IMR-90 (cell line): Measurements from ENCODE around the gene HOXB6. TPM values are rescaled to one million over a fixed set of nuclear protein-coding genes. Genes with fewer than 3 reads are reported as not detected.
A peak's percentile ranks its signal among the peaks of the same experiment; 100 is the strongest.

ENCODE experiments used
- ATAC-seq: fragments of 200-7000 bp; cut with Tn5 transposase; 2 replicates; pipeline ENCODE4 v1.9.1; 2020; ENCODE audit warnings: low read depth, mild to moderate bottlenecking, moderate library complexity
- BruUV-seq: library from RNA; stranded (reverse); fragments of 400-500 nt; replicated peaks from 2 replicates; lab custom pipeline; 2021; lab: Mats Ljungman, UMichigan
- CTCF ChIA-PET: fragments of 300-600 bp; formaldehyde crosslinking; extraction: SDS; loops from one replicate; lab custom pipeline; 2021; ENCODE audit warnings: antibody characterized with exemption; lab: Yijun Ruan, JAX
- POLR2A ChIA-PET: fragments of 300-600 bp; sonication (Branson Sonifier 250); formaldehyde crosslinking; loops from one replicate; lab custom pipeline; 2022; ENCODE audit warnings: antibody characterized with exemption; ENCODE audit not compliant: unreplicated experiment; lab: Charles Lee
- DNase-seq: peaks from one replicate; pipeline ENCODE4 v3.0.0; 2013
- H2AFZ ChIP-seq: replicated peaks from 2 replicates; pipeline ENCODE3; 2013; ENCODE audit warnings: low read length, mild to moderate bottlenecking; ENCODE audit not compliant: poor library complexity
- H2AK5ac ChIP-seq: 2 replicates; pipeline ENCODE4 v1.6.1; 2013; ENCODE audit warnings: low read depth, low read length, inconsistent platforms
- H2AK9ac ChIP-seq: replicated peaks from 2 replicates; pipeline ENCODE3; 2013; ENCODE audit warnings: mild to moderate bottlenecking, low read depth, low read length, moderate library complexity; ENCODE audit not compliant: poor library complexity
- H2BK120ac ChIP-seq: 2 replicates; pipeline ENCODE4 v1.6.1; 2013; ENCODE audit warnings: low read depth, low read length, inconsistent platforms
- H2BK15ac ChIP-seq: 3 replicates; pipeline ENCODE4 v1.6.1; 2013; ENCODE audit warnings: low read depth, low read length, inconsistent platforms
- H2BK20ac ChIP-seq: 2 replicates; pipeline ENCODE4 v1.6.1; 2013; ENCODE audit warnings: low read depth, mild to moderate bottlenecking, inconsistent platforms, low read length, moderate library complexity
- H2BK5ac ChIP-seq: 2 replicates; pipeline ENCODE4 v1.6.1; 2013; ENCODE audit warnings: mild to moderate bottlenecking, low read depth, low read length, inconsistent platforms; ENCODE audit not compliant: poor library complexity, severe bottlenecking
- H3K14ac ChIP-seq: replicated peaks from 2 replicates; pipeline ENCODE4 v1.6.1; 2013; ENCODE audit warnings: low read depth, low read length, inconsistent platforms
- H3K18ac ChIP-seq: 2 replicates; pipeline ENCODE4 v1.6.1; 2013; ENCODE audit warnings: low read depth, low read length, control low read depth
- H3K23ac ChIP-seq: 2 replicates; pipeline ENCODE4 v1.6.1; 2013; ENCODE audit warnings: low read depth, low read length, inconsistent platforms
- H3K27ac ChIP-seq: 2 replicates; pipeline ENCODE4 v1.5.1; 2013; ENCODE audit warnings: mild to moderate bottlenecking, control low read depth, low read length; ENCODE audit not compliant: insufficient read depth
- H3K27me3 ChIP-seq: 2 replicates; pipeline ENCODE4 v1.6.1; 2013; ENCODE audit warnings: low read length; ENCODE audit not compliant: control insufficient read depth, insufficient read depth
- H3K36me3 ChIP-seq: 2 replicates; pipeline ENCODE4 v1.6.1; 2013; ENCODE audit warnings: low read length, mixed read lengths; ENCODE audit not compliant: control insufficient read depth, insufficient read depth
- H3K4ac ChIP-seq: 2 replicates; pipeline ENCODE4 v1.6.1; 2013; ENCODE audit warnings: low read depth, low read length, inconsistent platforms
- H3K4me1 ChIP-seq: 2 replicates; pipeline ENCODE4 v1.6.1; 2013; ENCODE audit warnings: low read length, mixed read lengths; ENCODE audit not compliant: control insufficient read depth, insufficient read depth
- H3K4me2 ChIP-seq: 2 replicates; pipeline ENCODE4 v1.6.1; 2013; ENCODE audit warnings: low read depth, mild to moderate bottlenecking, control low read depth, low read length, moderate library complexity
- H3K4me3 ChIP-seq: 2 replicates; pipeline ENCODE4 v1.5.1; 2013; ENCODE audit warnings: low read depth, mild to moderate bottlenecking, control low read depth, low read length, moderate library complexity; ENCODE audit not compliant: insufficient read depth
- H3K56ac ChIP-seq: 2 replicates; pipeline ENCODE4 v1.6.1; 2013; ENCODE audit warnings: low read length, inconsistent platforms; ENCODE audit not compliant: insufficient read depth; ENCODE audit errors: extremely low read depth
- H3K79me1 ChIP-seq, 2 experiments: 2 replicates each; pipeline ENCODE4 v1.6.1; 2013; ENCODE audit warnings: low read length in 2 of 2, inconsistent platforms in 1 of 2, low read depth in 1 of 2
- H3K9ac ChIP-seq: 2 replicates; pipeline ENCODE4 v1.6.1; 2013; ENCODE audit warnings: low read depth, low read length, control low read depth
- H3K9me1 ChIP-seq: 2 replicates; pipeline ENCODE4 v1.6.1; 2013; ENCODE audit warnings: low read length, inconsistent platforms; ENCODE audit not compliant: insufficient read depth
- H3K9me3 ChIP-seq: 2 replicates; pipeline ENCODE4 v1.6.1; 2013; ENCODE audit warnings: low read length; ENCODE audit not compliant: control insufficient read depth, insufficient read depth
- H4K20me1 ChIP-seq: 2 replicates; pipeline ENCODE4 v1.6.1; 2013; ENCODE audit warnings: low read length, inconsistent platforms; ENCODE audit not compliant: insufficient read depth
- H4K5ac ChIP-seq: 2 replicates; pipeline ENCODE4 v1.6.1; 2013; ENCODE audit warnings: mild to moderate bottlenecking, low read depth, low read length, control low read depth
- H4K8ac ChIP-seq, 2 experiments: 2 replicates each; pipeline ENCODE4 v1.6.1; 2013; ENCODE audit warnings: low read depth in 2 of 2, low read length in 2 of 2, control low read depth in 1 of 2, inconsistent platforms in 1 of 2
- H4K91ac ChIP-seq: 2 replicates; pipeline ENCODE4 v1.6.1; 2013; ENCODE audit warnings: low read depth, low read length, inconsistent platforms; ENCODE audit not compliant: insufficient read depth
- BHLHE40 ChIP-seq: fragments of 150-350 bp; IDR thresholded peaks from 2 replicates; pipeline ENCODE4 v1.6.1; 2016; ENCODE audit warnings: mild to moderate bottlenecking, low read depth, low read length
- CEBPB ChIP-seq: IDR thresholded peaks from 2 replicates; pipeline ENCODE4 v1.6.1; 2012; ENCODE audit warnings: low read depth, low read length, improper control_type of control experiment
- CHD1 ChIP-seq: IDR thresholded peaks from 2 replicates; pipeline ENCODE4 v1.6.1; 2012; ENCODE audit warnings: low read depth, low read length, improper control_type of control experiment
- CTCF ChIP-seq: conservative IDR thresholded peaks from 2 replicates; pipeline ENCODE4 v1.5.1; 2012; ENCODE audit warnings: mild to moderate bottlenecking, low read depth, low read length, improper control_type of control experiment
- ELK1 ChIP-seq: fragments of 150-350 bp; IDR thresholded peaks from 2 replicates; pipeline ENCODE4 v1.6.1; 2016; ENCODE audit warnings: low read depth, mild to moderate bottlenecking, low read length, moderate library complexity, borderline replicate concordance
- FOS ChIP-seq: fragments of 150-350 bp; IDR thresholded peaks from 2 replicates; pipeline ENCODE4 v1.6.1; 2016; ENCODE audit warnings: low read depth, low read length
- MAZ ChIP-seq: IDR thresholded peaks from 2 replicates; pipeline ENCODE4 v1.6.1; 2012; ENCODE audit warnings: low read depth, mild to moderate bottlenecking, low read length, improper control_type of control experiment, moderate library complexity, borderline replicate concordance
- MXI1 ChIP-seq: IDR thresholded peaks from 2 replicates; pipeline ENCODE4 v1.6.1; 2012; ENCODE audit warnings: low read depth, mild to moderate bottlenecking, low read length, moderate library complexity, borderline replicate concordance
- POLR2A ChIP-seq: IDR thresholded peaks from 2 replicates; pipeline ENCODE4 v1.6.1; 2012; ENCODE audit warnings: mild to moderate bottlenecking, low read depth, low read length
- RCOR1 ChIP-seq: IDR thresholded peaks from 2 replicates; pipeline ENCODE4 v1.6.1; 2012; ENCODE audit warnings: mild to moderate bottlenecking, low read length, improper control_type of control experiment; ENCODE audit not compliant: insufficient replicate concordance
- RFX5 ChIP-seq: IDR thresholded peaks from 2 replicates; pipeline ENCODE4 v1.8.0; 2012; ENCODE audit warnings: low read depth, mild to moderate bottlenecking, low read length, moderate library complexity
- WGBS, 2 experiments: methylation state at CpG; one replicate each; pipeline versions ENCODE4 v1.1.5 to v1.1.7; 2013; ENCODE audit warnings: missing lambda C conversion rate in 2 of 2; ENCODE audit not compliant: insufficient read length in 1 of 2; ENCODE audit errors: extremely low coverage in 2 of 2; 5-methylcytosine and 5-hydroxymethylcytosine counted together
- dilution Hi-C: fragments of 300-500 bp; cut with HindIII; formaldehyde crosslinking; loops from one replicate; pipeline ENCODE4 v1.14.3; 2018; ENCODE audit warnings: low sequenced_read_pairs; ENCODE audit not compliant: unreplicated experiment
- in situ Hi-C: fragments of 300-500 bp; cut with MboI; formaldehyde crosslinking; loops from 3 replicates; pipeline ENCODE4 v1.14.3; 2019; ENCODE audit warnings: low sequenced_read_pairs, inconsistent platforms, mixed read lengths
- intact Hi-C: fragments of 100-400 bp; cut with micrococcal nuclease; formaldehyde crosslinking; loops from 2 replicates; pipeline ENCODE4 v1.10.0; 2022
- polyA plus RNA-seq, 3 experiments: library from polyadenylated mRNA; depleted of rRNA; stranded (reverse); fragments of >200 nt; gene quantifications; 2 replicates each; pipeline ENCODE4 v1.2.3, GENCODE V29; 2012; ENCODE audit warnings: low replicate concordance in 1 of 3
- total RNA-seq: library from RNA; depleted of rRNA; stranded (reverse); fragments of >200 nt; gene quantifications from 2 replicates; pipeline ENCODE4 v1.2.3, GENCODE V29; 2012
- TF ChIP-seq, protein P1 (sequence below): fragments of 150-350 bp; IDR thresholded peaks from 2 replicates; pipeline ENCODE4 v1.6.1; 2017; ENCODE audit warnings: mild to moderate bottlenecking, antibody characterized with exemption, low read length, low read depth

HOXB6 gene
- total and polyA plus RNA-seq, 2 of the 4 experiments (the other 2 are of a cell fraction), result 11.1 to 42.2 TPM

DNA sequence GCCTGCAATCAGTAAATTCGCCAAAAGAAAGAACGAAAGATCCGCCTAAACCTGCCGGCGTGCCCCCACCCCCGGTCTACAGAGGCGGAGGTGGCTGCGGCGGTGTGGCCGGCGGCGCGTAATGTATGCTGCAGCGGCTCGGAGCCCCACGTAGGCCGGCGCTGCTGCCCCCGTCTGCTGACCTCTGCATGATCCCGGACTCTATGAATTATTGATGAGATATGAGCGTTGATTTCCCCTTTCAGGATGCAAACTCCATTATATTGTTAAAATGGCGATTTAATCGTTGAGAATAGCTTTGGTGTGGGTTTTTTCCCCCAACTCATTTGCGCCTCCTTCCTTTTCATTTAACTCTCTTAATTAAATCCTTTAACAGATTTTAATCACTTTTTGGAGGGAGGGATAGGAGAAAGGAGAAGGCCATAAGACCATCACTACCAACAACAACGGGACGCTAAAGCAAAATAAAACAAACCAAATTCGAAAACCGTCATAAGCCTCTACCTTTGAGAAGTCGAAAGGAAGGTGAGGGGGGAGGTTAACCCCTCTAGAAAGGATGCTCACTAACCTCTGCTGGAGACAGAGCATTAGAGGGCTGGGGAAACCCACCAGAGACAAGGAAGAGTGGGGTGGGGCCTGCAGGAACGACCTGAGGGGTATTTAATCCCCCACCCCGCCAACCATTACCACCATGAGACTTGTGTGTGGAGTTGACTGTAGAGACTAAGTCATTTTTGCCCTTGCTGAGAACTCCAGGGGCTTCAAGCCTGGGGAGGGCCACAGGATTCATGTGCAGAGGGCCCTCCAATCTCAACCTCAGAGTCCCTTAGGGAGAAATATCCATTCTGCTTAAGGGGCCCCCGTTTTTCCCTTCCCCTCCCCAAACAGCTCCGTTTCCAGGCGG, 18.2 kb downstream of the HOXB6 start:
- peak overlapping the region; percentile 99 for H2BK5ac ChIP-seq
- H2AK9ac ChIP-seq, result peak overlapping the region; percentile 90
- no peaks in the 10 kb centered on the region for H3K27me3 ChIP-seq
- peak overlapping the region; percentile 96 to 99 for H4K8ac ChIP-seq
- peaks cover 12% of the 10 kb centered on the region for H3K4me1 ChIP-seq
- H4K5ac ChIP-seq, result peak overlapping the region; percentile 96
- TF ChIP-seq CEBPB, result no peak
- TF ChIP-seq RFX5, result no peak
- TF ChIP-seq, protein P1, sequence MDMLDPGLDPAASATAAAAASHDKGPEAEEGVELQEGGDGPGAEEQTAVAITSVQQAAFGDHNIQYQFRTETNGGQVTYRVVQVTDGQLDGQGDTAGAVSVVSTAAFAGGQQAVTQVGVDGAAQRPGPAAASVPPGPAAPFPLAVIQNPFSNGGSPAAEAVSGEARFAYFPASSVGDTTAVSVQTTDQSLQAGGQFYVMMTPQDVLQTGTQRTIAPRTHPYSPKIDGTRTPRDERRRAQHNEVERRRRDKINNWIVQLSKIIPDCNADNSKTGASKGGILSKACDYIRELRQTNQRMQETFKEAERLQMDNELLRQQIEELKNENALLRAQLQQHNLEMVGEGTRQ, result no peak
- TF ChIP-seq POLR2A, result no peak
- TF ChIP-seq MAZ, result peak; percentile 30; the same call in 1 of the 2 replicates
- TF ChIP-seq RCOR1, result no peak
- TF ChIP-seq CTCF, result no peak
- no peak for TF ChIP-seq ELK1
- 0 out of 2 replicates have a peak, but pooled peaks have one; percentile 3 for TF ChIP-seq BHLHE40
- no peak for TF ChIP-seq MXI1
- TF ChIP-seq CHD1, result peak; percentile 87
- TF ChIP-seq FOS, result no peak
- POLR2A ChIA-PET, result interaction anchor here (0.6 to 1.6 kb wide), 9 partner anchors 22 to 278 kb away, joined by 3 to 5 read pairs (median 4); no protein-coding TSS in a partner anchor
- H3K27ac ChIP-seq, result peak overlapping the region; percentile 99
- intact Hi-C loops (no loop called here), dilution Hi-C loops (no loop called here), in situ Hi-C loops (no loop called here)
- peak overlapping the region; percentile 99 for H3K23ac ChIP-seq
- H3K79me1 ChIP-seq, result no peaks in the 10 kb centered on the region
- H3K18ac ChIP-seq, result peak overlapping the region; percentile 96
- peak overlapping the region; percentile 99 for H3K4ac ChIP-seq
- BruUV-seq, result no TSS peak
- no peak for ATAC-seq
- H3K14ac ChIP-seq, result peak overlapping the region; percentile 99
- H3K56ac ChIP-seq, result peak overlapping the region; percentile 100
- H2BK120ac ChIP-seq, result peak overlapping the region; percentile 97
- no peak overlapping the region for H2AFZ ChIP-seq
- peak overlapping the region; percentile 99 for H4K91ac ChIP-seq
- WGBS, 2 experiments, result no CpG with 5 or more reads among the region's 34 CpGs
- H3K4me3 ChIP-seq, result peak overlapping the region; percentile 91
- peak overlapping the region; percentile 100 for H3K9ac ChIP-seq
- no peaks in the 10 kb centered on the region; the same call in 1 of the 2 replicates for H3K9me1 ChIP-seq
- H4K20me1 ChIP-seq, result no peaks in the 10 kb centered on the region; the same call in 1 of the 2 replicates
- H3K9me3 ChIP-seq, result no peaks in the 10 kb centered on the region
- CTCF ChIA-PET, result interaction anchor here (2.6 kb wide), 1 partner anchor 235 kb away, joined by 15 read pairs; no protein-coding TSS in a partner anchor
- peak overlapping the region; percentile 95; the same call in 2 of the 3 replicates for H2BK15ac ChIP-seq
- H2AK5ac ChIP-seq, result peak overlapping the region; percentile 92
- peak overlapping the region; percentile 84 for H2BK20ac ChIP-seq
- peak; percentile 41 for DNase-seq
- peak overlapping the region; percentile 98 for H3K4me2 ChIP-seq
- H3K36me3 ChIP-seq, result peaks cover 17% of the 10 kb centered on the region; the same call in 1 of the 2 replicates
